GM12874 (cell line): ENCODE data around the gene GOLPH3.

Experiments used
- CTCF ChIP-seq: IDR thresholded peaks from 2 replicates; pipeline ENCODE4 v1.5.1; 2011; ENCODE audit warnings: low read depth, mild to moderate bottlenecking, control low read depth, low read length, moderate library complexity; ENCODE audit not compliant: insufficient read depth

The GOLPH3 gene

GRCh38 chr5:32173267-32174010 is 680 bp downstream of the GOLPH3 start:
- TF ChIP-seq CTCF: no peak

GRCh38 chr5:32172923-32173266 is 1.2 kb downstream of the GOLPH3 start:
- TF ChIP-seq CTCF: no peak

- no peak for TF ChIP-seq CTCF
Observed at GRCh38 chr5:32170303-32171151, 3.6 kb downstream of the GOLPH3 start.

- TF ChIP-seq CTCF: no peak
Observed at GRCh38 chr5:32168460-32169033, 5.6 kb downstream of the GOLPH3 start.

- TF ChIP-seq CTCF: no peak
Observed at GRCh38 chr5:32165597-32165996, 8.5 kb downstream of the GOLPH3 start.

- TF ChIP-seq CTCF: no peak
Observed at GRCh38 chr5:32163785-32164184, 10.3 kb downstream of the GOLPH3 start.

GRCh38 chr5:32163053-32163452 is 11.1 kb downstream of the GOLPH3 start:
- no peak for TF ChIP-seq CTCF
